ENCODE measurements around the gene DHRS1.
"Not testable (repeated sequence)": the region's sequence is repeated elsewhere in the genome, so short reads cannot be mapped to it uniquely, and the experiment has no call there.

DHRS1 gene

GRCh38 chr14:24299255-24300191, at the start of gene DHRS1, which contains the start of gene NOP9:
TSS of gene DHRS1 (minus strand) at chr14:24299780. CDS start at chr14:24299106, 674 bp downstream.
TSS of gene NOP9 (plus strand) at chr14:24299850. CDS start at chr14:24299955, 105 bp downstream.
- DNase-seq = peak; percentile 96

GRCh38 chr14:24348186-24348585, 48.6 kb upstream of the DHRS1 start:
- DNase-seq = no peak

GRCh38 chr14:24347134-24347533, 47.6 kb upstream of the DHRS1 start:
- DNase-seq = no peak

- no peak for DNase-seq
Observed at GRCh38 chr14:24343795-24344660, 44.4 kb upstream of the DHRS1 start.

DNA sequence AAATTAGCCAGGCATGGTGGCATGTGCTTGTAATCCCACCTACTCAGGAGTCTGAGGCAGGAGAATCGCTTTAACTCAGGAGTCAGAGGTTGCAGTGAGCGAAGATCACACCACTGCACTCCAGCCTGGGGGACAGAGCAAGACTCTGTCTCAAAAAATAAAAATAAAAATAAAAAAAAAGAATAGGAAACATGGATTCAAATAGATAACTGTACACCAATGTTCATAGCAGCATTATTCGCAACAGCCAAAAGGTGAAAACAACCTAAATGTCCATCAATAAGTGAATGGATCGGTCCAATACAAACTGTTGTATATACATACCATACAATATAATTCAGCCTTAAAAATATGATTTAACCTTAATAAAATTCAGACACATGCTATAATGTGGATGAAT, 43.3 kb upstream of the DHRS1 start:
- no peak for DNase-seq

- no peak for DNase-seq
Observed at GRCh38 chr14:24340606-24341005, 41.0 kb upstream of the DHRS1 start.

- DNase-seq = no peak
Observed at GRCh38 chr14:24339284-24340151, 39.9 kb upstream of the DHRS1 start, which contains the start of gene RIPK3. TSS of gene RIPK3 (minus strand) at chr14:24339991. CDS start at chr14:24339826, 165 bp downstream.

- no peak for DNase-seq
Observed at GRCh38 chr14:24338843-24339242, 39.3 kb upstream of the DHRS1 start.

DNA sequence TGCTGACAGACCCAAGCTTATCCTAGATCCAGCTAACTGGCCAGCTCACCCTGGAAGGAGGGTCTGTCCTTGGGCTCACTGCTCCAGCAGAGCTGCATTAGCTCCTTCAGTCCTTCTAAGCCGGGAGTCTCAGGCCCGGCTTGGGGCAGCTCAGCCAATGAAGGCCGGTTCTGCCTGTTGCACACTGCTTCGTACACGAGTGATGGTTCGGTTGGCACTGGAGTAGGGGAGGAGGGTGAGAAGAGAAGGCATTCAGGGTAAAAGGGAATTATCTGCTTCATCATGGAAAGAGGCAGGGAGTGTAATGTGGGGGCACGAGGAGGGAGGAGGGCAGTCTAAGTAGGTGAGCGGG, 38.2 kb upstream of the DHRS1 start:
- no peak for DNase-seq

DNA sequence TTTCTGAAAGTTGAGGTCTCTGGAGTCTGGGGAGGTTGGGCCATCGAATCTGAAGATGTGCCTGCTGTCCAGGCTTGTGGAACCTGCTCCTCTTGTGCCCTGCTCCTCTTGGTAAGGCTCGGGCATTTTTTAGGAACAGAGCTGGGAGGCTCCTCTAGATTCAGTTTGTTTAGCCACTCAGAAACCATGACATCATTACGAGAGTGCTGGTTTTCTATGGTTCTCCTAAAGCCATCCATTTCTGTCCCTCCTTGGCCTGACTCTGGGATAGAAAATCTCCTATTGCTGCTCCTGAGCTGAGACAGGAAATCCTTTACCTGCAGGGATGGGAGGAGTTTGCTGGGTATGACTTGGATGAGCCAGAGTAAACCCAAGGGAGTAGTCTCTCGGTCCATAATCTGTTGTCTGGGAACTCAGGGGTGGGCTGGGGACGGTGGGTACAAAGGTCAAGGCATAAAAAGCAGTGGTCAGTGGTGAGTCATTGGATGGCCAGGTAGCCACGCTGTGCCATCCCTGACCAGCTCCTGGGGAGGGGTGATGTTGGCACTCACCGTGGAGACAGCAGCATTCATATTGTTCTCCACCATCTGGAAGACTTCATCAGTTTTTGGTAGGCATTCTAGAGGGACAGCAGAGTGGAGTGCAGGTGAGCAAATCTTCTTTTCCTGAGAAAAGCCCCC, 37.7 kb upstream of the DHRS1 start:
- DNase-seq = no peak

DNA sequence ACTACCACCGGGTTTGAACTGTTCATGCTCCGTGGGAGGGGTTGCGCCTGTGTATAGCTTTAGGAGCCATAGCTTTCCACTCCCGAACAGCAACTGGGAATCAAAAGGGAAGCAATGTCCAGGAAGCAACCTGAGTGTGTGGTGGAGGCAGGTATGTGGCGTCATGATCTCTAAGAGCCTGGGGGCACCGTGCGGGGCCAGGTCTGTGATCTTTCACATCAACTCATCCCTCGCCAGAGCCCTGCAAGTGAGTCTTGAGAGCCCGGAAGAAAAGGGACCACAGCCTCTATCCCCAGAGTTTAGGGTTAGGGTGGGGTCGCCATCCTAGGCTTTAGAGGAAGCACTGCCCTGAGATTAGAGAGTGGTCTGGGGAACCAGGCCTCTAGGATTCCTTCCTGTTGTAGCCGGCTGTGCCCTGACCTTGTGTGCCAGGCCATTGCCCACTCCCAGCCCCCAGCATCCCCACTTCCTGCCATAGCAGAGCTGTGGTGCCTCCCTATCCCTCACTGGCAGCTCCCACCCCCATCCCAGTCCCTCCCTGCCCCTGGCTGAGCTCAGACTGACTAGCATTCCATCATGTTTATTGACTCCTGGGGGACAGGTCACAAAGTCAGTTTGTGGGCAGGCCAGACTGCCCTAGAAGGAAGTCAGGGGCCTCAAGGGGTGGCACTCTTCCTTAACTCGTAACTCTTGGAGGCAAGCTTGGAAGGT, 36.0 kb upstream of the DHRS1 start:
- no peak for DNase-seq

DNA sequence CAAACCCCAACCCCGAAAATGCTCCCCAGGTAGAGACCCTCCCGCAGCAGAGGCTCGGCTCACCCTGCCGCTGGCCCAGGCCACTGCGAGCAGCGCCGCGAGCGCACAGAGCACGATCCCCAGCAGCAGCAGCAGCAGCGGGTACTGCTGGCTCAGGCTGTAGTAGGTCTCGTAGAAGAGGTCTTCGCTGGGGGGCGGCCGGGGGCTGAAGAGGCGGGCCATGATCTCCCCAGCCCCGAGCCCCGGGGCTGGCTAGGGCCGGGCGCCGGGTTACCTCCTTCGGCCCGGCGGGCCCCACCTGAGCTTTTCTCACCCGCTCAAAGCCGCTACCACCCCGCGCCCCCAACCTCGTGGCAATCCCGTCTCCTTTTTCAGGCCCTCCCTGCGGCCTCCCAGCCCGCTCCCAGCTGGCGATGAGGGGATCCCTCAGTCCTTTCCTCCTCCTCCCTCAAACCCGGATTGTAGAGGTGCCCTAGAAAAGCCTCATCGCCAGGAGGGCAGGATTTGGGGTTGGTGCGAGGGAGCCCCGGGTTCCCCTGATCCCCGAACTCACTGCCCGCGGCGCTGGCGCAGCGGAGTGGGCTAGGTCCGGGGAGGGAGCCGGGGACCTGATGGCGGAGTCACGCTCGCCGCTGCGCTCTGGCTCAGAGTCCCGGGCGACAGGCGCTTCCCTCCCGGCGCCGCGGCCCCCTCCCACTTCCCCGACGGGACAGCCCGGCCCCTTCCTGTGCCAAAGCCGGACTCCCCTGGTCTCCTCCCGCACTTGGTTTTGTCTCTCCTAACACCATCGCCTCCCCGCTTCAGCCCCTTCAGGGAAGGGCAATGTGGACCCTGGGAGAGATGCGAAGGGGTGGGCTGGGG, 35.1 kb upstream of the DHRS1 start, which contains the start of gene ADCY4:
Gene ADCY4, minus strand, starts transcription at position 641 of the 861 bp plus-strand sequence. Its CDS starts 419 bp downstream, at position 222.
- no peak for DNase-seq

- DNase-seq = peak; percentile 68
Observed at GRCh38 chr14:24332268-24332993, 32.9 kb upstream of the DHRS1 start.

GRCh38 chr14:24331731-24332267, 32.2 kb upstream of the DHRS1 start:
- no peak for DNase-seq

GRCh38 chr14:24330973-24331674, 31.5 kb upstream of the DHRS1 start:
- no peak for DNase-seq

DNA sequence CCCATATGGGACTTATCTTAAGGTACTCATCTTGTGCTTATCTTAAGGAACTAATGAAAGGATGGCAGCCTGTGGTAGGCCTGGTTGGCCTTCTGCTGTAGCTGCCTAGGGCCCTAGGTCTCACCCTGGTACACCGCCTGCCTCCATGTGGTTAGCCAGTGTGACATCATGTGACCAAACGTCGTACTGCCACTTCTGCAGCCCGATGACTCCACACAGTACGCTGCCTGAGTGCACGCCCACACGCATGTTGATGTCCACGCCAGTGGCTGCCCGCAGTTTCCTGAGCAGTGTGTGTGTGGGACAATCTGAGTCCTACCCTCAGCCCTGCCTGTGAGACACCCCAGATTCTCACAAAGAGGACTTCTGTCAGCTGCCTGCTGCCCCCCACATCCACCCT, 30.2 kb upstream of the DHRS1 start:
- no peak for DNase-seq

GRCh38 chr14:24329073-24329663, 29.6 kb upstream of the DHRS1 start:
- no peak for DNase-seq

GRCh38 chr14:24327914-24328313, 28.3 kb upstream of the DHRS1 start:
- DNase-seq = not testable (repeated sequence)

Data from right forelimb (tissue), 1 donor.